ENCODE results near the gene DENND5A. TPM values are rescaled to one million over a fixed set of nuclear protein-coding genes. Genes with fewer than 3 reads are reported as not detected.
"Not testable (repeated sequence)": the region's sequence is repeated elsewhere in the genome, so short reads cannot be mapped to it uniquely, and the experiment has no call there.

Gene DENND5A
- total RNA-seq, 2 donors from 2014 or later = 75.8 to 96.7 TPM

GRCh38 chr11:9193316-9193715 is 71.8 kb downstream of the DENND5A start:
- no peaks in the 10 kb centered on the region for H3K27me3 ChIP-seq
- no peak for DNase-seq (ENCODE audit: low spot score)
- TF ChIP-seq CTCF (IDR thresholded peaks at IDR 0.05) = no peak
- no peaks in the 10 kb centered on the region for H3K9me3 ChIP-seq
- H3K36me3 ChIP-seq = peaks cover 22% of the 10 kb centered on the region
- H3K4me3 ChIP-seq = no peak overlapping the region
- H3K27ac ChIP-seq = no peak overlapping the region
- H3K4me1 ChIP-seq = no peaks in the 10 kb centered on the region

- no peak for DNase-seq (ENCODE audit: low spot score)
- Histone ChIP-seq H3K9me3 (no peaks in the 10 kb centered on the region), H3K27me3 (no peaks in the 10 kb centered on the region), H3K36me3 (peaks cover 22% of the 10 kb centered on the region), H3K4me1 (no peaks in the 10 kb centered on the region), H3K4me3 (no peak overlapping the region), H3K27ac (no peak overlapping the region)
- no peak for TF ChIP-seq CTCF (IDR thresholded peaks at IDR 0.05)
Observed at GRCh38 chr11:9192561-9192960, 72.6 kb downstream of the DENND5A start.

- DNase-seq (ENCODE audit: low spot score); H3K4me1 ChIP-seq; H3K4me3 ChIP-seq; H3K9me3 ChIP-seq; H3K27me3 ChIP-seq; H3K27ac ChIP-seq: not testable (repeated sequence)
- H3K36me3 ChIP-seq = peaks cover 22% of the 10 kb centered on the region
Observed at GRCh38 chr11:9190326-9191016, 74.7 kb downstream of the DENND5A start.

GRCh38 chr11:9188860-9189259 is 76.3 kb downstream of the DENND5A start:
- H3K27me3 ChIP-seq; H3K9me3 ChIP-seq; H3K4me3 ChIP-seq; DNase-seq (ENCODE audit: low spot score); H3K27ac ChIP-seq; H3K4me1 ChIP-seq: not testable (repeated sequence)
- H3K36me3 ChIP-seq = peaks cover 22% of the 10 kb centered on the region

GRCh38 chr11:9187616-9188015 is 77.5 kb downstream of the DENND5A start:
- H3K9me3 ChIP-seq = no peaks in the 10 kb centered on the region
- H3K27ac ChIP-seq = no peak overlapping the region
- TF ChIP-seq CTCF (IDR thresholded peaks at IDR 0.05) = no peak
- no peaks in the 10 kb centered on the region for H3K27me3 ChIP-seq
- H3K4me1 ChIP-seq = no peaks in the 10 kb centered on the region
- H3K36me3 ChIP-seq = peaks cover 14% of the 10 kb centered on the region
- no peak for DNase-seq (ENCODE audit: low spot score)
- H3K4me3 ChIP-seq = no peak overlapping the region

GRCh38 chr11:9184516-9184915 is 80.6 kb downstream of the DENND5A start:
- TF ChIP-seq CTCF (IDR thresholded peaks at IDR 0.05) = no peak
- Histone ChIP-seq H3K27me3 (no peaks in the 10 kb centered on the region), H3K27ac (no peak overlapping the region), H3K4me3 (no peak overlapping the region), H3K4me1 (peaks cover 0 to 11% of the 10 kb centered on the region in 2 donors), H3K9me3 (no peaks in the 10 kb centered on the region), H3K36me3 (peaks cover 18% of the 10 kb centered on the region)
- no peak for DNase-seq (ENCODE audit: low spot score)

Measured in right atrium auricular region (tissue), 2 donors.